Measurements from ENCODE around the gene HSBP1.
A peak's percentile ranks its signal among the peaks of the same experiment; 100 is the strongest.

Gene HSBP1

GRCh38 chr16:83803811-83804210 is 4.0 kb upstream of the HSBP1 start:
- no peak for DNase-seq (ENCODE audit: low read depth, low spot score)

- no peak for DNase-seq (ENCODE audit: low read depth, low spot score)
These were observed 3.4 kb upstream of the HSBP1 start for GRCh38 chr16:83804366-83804765.

DNA sequence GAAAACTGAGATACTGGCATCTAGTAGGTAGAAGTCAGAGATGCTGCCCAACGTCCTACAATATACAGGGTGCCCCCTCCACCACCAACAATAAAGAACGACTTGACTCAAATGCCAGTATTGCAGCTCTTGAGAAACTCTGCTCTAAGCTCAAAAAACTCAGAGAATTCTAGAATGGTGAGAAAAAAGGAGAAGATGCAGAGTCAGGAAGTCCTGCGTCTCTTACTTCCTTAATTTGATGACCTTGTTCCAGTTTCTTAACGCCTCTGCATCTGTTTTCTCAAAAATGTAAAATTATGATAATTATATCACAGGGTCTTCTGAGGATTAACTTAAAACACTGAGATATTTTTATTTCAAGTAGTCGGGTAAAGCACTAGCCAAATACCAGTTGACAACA is 1.7 kb upstream of the HSBP1 start:
- DNase-seq (ENCODE audit: low read depth, low spot score): no peak

DNA sequence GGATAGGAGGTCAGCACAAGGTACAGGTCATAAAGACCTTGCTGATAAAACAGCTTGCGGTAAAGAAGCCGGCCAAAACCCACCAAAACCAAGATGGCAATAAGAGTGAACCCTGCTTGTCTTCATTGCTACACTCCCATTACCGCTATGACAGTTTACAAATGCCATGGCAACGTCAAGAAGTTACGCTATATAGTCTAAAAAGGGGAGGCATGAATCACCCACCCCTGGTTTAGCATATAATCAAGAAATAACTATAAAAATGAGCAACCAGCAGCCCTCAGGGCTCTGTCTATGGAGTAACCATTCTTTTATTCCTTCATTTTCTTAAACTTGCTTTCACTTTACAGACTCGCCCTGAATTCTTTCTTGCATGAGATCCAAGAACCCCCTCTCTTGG is 1.0 kb upstream of the HSBP1 start:
- no peak for DNase-seq (ENCODE audit: low read depth, low spot score)

GRCh38 chr16:83807327-83807709 is 460 bp upstream of the HSBP1 start:
- no peak for DNase-seq (ENCODE audit: low read depth, low spot score)

DNA sequence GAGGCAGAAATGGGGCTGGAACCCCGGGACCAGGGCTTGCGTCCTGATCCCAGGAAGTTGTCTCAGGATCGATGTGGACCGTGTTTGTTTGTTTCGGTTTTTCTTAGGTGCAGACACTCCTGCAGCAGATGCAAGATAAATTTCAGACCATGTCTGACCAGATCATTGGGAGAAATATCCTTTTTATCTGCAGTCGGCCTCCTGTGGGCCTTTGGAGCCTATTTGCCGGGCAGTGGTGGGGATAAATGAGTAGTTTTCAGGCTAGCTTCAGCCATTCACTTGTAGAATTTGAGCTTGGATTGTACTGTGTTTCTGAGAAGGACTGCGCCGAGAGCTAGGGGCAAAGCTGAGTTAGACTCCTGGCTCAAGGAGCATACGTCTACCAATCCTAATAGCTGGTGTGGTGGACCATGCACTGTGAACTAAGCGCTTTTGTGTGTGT is 816 bp downstream of the HSBP1 start:
- DNase-seq (ENCODE audit: low read depth, low spot score): peak; percentile 11

- no peak for DNase-seq (ENCODE audit: low read depth, low spot score)
These were observed 1.3 kb downstream of the HSBP1 start for GRCh38 chr16:83809092-83809491.

- DNase-seq (ENCODE audit: low read depth, low spot score): no peak
These were observed 3.1 kb downstream of the HSBP1 start for GRCh38 chr16:83810901-83811300.

- DNase-seq (ENCODE audit: low read depth, low spot score): peak; percentile 80
These were observed 6.3 kb downstream of the HSBP1 start for GRCh38 chr16:83813823-83814658.

- DNase-seq (ENCODE audit: low read depth, low spot score): peak; percentile 56
These were observed 6.8 kb downstream of the HSBP1 start for GRCh38 chr16:83814659-83814985.

- no peak for DNase-seq (ENCODE audit: low read depth, low spot score)
These were observed 9.2 kb downstream of the HSBP1 start for GRCh38 chr16:83817022-83817421.

DNA sequence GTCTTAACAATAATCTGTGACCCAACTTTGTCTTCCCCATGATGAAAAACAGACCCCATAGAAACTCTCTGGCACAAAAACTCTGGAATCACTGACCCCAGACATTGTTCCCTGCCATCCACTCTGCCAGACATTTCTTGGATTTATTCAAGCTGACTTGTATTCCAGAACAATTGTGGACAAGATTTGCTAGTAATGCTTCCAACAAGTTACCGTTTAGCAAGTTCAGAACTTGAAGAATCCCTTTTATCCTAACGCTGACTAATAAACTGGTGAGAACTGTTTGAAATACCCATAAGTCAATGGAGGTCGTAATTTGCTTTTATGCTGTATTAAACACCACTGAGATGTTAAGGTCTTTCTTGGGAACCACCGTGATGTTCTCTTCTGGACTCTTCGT is 10.5 kb downstream of the HSBP1 start:
- DNase-seq (ENCODE audit: low read depth, low spot score): no peak

DNA sequence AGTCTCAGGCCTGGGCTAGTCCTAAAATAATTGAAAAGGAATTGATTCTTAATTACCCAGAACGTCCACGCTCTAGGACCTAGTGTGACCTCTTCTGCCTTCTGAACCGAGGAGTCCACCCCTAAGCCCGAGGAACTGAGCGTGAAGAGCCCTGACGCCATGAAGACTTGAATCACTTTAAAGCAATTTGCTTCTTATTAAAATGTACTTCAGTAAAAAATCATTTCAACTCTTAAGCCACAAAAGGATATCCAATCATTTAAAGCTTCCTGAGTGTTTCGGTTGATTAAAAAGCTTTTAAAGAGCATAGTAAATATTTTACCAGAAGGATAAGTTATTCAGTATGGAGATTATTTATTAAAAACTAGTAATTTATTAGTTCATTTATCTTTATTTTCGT is 11.6 kb downstream of the HSBP1 start:
- DNase-seq (ENCODE audit: low read depth, low spot score): no peak

- peak; percentile 94 for DNase-seq (ENCODE audit: low read depth, low spot score)
These were observed 18.6 kb downstream of the HSBP1 start for GRCh38 chr16:83826146-83826913.

DNA sequence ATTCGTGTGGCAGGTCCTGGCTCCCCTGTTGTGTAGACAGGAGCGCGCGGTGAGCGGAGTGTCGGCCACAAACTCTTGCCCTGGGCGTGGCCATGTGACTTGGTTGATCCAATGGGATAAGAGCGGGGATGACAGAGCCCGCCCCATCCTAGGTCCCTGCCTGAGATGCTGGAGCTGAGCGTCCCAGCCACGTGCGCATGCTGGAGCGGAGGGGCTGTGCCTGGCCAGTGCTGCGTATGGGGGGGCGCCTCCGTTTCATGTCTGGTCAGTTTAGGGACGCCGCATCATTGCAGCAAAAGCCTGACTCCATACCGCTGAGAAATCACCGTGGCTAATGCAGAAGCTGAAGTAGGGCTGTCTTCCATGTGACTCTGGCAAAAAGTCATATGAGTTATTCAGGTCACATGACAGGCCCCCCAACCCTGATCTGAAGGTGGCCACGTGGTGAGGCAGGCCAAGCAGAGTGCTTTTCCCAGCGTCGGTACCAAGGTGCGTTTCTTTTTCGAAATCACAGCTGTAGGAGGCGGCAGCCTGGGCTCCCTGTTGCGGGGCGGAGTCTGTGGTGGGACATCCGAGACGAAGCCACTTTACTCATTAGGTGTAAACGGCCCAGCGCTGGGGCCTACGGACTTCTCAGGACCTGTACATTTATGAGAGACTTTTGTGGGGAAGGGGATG is 22.5 kb downstream of the HSBP1 start:
- no peak for DNase-seq (ENCODE audit: low read depth, low spot score)

DNA sequence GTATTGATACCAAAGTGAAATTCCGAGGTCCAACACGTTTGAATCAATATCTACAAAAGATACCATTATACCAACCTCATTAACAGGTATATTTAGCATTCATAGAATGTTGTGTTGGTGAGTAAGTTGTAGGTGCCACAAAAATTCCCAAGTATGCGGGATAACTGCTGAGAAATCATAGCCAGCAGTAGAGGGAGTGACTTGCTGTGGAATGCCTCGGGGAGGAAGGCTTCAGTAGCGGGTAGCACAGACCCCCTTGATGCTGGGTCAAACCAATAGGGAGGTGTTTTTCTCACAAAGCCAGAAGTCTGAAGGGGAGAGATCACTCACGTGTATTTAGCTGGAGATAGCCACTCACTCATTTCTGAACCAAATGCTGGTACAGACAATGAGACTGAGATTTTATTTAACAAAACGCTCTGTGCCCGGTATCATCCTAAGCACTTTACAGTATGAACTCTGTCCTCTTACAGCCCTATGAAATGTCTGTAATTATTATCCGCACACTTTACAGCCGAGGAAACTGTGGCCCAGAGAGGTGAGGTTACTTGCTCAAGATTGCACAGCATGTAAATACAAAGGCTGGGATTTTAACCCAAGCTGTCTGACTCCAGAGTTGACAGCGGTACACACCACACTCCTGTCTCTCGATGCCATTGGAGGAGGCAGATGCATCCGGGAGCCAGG is 23.1 kb downstream of the HSBP1 start:
- peak; percentile 69 for DNase-seq (ENCODE audit: low read depth, low spot score)

DNA sequence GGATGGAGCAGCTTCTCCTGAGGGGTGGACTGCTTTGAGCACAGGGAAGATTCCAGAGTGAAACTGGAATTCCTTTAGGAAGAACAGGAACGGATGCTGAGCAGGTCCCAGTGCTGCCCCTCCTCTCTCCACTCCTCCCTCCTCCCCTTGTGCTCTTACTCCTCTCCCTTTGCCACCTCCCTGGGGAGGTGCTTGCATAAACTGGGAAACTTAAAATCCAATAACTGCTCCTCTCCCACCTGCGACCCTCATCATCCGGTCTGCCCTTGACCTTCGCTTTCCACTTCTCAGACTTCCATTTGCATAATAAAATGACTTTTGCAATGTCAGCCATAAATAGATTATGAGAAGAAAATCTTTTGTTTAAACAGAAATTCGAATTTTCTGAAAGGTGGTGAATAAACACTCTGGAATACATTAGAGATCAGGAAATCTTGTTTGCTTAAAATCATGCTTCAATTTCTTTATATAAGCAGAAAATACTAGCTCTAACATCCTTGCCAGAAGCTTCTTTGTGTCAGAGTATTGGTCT is 23.7 kb downstream of the HSBP1 start:
- no peak for DNase-seq (ENCODE audit: low read depth, low spot score)

GRCh38 chr16:83833921-83834320 is 26.1 kb downstream of the HSBP1 start:
- DNase-seq (ENCODE audit: low read depth, low spot score): no peak

GRCh38 chr16:83835586-83836566 is 28.1 kb downstream of the HSBP1 start:
- peak; percentile 56 for DNase-seq (ENCODE audit: low read depth, low spot score)

GRCh38 chr16:83837566-83837965 is 29.8 kb downstream of the HSBP1 start:
- no peak for DNase-seq (ENCODE audit: low read depth, low spot score)

Data from astrocyte of the hippocampus (primary cell).